Right renal cortex interstitium (tissue), 3 donors: ENCODE measurements around the gene HMMR. TPM values are rescaled to one million over a fixed set of nuclear protein-coding genes. Genes with fewer than 3 reads are reported as not detected.

Experiments used
- DNase-seq, 3 donors: peaks; one replicate each; pipeline ENCODE4 v3.0.0-alpha.2; 2013; ENCODE audit warnings: low read depth in 3 of 3, low spot score in 2 of 3
- polyA plus RNA-seq, 3 donors: library from polyadenylated mRNA; unstranded; fragments of 120-200 nt; gene quantifications; one replicate each; pipeline ENCODE4 v1.2.1, GENCODE V29; 2013; ENCODE audit not compliant: insufficient read length in 3 of 3

Gene HMMR
- polyA plus RNA-seq, 3 donors: 21.5 to 24.7 (median 24.6) TPM

DNA sequence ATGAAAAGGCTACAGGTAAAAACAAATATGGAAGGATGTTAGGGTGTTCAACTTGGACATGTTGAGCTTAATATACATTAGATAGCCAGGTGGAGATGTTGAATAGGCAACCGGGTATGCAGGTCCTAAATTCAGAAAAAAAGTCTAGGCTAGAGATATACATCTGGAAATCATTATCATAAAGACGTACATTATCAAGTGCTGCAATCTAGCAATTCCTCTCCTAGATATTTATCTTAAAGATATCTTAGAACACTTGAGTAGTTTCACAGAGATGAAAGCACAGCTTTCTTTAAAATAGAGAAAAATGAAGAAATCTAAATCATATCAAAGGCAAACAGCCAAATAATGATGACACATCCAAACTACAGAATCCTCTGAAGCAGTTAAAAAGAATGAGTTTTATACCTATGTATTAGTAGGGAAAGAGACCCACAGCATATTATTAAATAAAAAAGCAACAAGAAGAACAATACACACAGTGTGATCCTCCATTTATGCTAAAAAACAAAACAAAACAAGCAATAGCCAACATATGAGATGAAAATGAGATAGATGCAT is 4.3 kb upstream of the HMMR start:
- DNase-seq: no peak

DNA sequence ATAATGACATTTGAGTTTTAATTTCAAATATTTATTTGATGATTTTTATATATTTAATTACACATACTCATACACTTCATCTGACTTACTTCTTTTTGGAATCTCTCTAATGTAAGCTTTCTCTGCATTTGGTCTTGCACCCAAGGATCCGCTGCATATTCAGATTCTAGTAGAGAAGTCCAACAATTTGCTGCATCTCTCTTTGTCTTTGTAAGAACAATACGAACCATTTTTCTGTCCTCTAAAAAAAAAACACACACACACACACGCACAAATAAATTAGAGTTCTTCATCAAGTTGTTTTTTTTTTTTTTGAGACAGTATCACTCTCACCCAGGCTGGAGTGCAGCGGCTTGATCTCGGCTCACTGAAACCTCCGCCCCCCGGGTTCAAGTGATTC is 3.6 kb upstream of the HMMR start:
- DNase-seq: no peak

DNA sequence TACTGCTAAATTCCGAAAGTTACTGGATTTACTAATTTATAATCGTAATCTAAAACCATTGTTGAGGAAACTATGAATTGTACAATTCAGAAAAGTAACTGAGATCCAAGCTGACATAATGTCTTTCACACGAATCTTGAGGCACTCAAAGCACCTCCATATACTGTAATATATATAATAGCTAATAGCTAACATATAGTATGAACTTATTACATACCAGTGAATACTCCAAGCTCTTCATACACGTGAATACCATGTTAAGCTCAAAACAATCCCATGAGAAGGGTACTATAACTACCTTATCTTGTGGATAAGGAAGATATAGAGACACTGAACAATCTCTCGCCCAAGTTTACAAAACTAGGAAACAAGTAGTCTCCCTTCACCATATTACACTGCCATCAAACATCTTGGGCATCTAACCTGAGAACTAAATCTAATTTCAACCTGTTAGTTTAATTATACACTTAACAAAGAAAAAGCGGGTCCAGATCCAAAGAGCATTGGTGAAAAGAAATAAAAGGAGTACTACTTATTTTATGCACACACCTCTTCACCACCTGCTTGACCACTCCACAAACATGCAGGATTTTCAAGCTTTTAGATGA is 1.6 kb upstream of the HMMR start:
- no peak for DNase-seq

DNA sequence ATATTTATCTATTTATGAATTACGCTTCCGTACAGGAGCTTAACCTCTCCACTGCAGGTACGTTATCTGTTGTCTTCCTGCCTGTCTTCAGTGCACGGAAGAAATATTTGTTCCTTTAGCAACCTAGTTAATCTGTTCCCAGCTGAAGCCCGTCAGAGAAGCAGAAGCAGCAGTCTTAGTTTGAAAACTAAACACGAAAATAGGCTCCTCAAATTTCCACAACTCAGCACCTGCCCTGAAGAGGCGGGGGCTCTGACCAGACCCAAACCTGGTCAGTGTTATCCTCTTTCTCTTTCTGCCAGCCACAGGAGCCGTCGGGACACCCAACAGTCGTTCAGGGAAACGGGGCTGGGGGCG is 992 bp upstream of the HMMR start:
- DNase-seq: no peak

DNA sequence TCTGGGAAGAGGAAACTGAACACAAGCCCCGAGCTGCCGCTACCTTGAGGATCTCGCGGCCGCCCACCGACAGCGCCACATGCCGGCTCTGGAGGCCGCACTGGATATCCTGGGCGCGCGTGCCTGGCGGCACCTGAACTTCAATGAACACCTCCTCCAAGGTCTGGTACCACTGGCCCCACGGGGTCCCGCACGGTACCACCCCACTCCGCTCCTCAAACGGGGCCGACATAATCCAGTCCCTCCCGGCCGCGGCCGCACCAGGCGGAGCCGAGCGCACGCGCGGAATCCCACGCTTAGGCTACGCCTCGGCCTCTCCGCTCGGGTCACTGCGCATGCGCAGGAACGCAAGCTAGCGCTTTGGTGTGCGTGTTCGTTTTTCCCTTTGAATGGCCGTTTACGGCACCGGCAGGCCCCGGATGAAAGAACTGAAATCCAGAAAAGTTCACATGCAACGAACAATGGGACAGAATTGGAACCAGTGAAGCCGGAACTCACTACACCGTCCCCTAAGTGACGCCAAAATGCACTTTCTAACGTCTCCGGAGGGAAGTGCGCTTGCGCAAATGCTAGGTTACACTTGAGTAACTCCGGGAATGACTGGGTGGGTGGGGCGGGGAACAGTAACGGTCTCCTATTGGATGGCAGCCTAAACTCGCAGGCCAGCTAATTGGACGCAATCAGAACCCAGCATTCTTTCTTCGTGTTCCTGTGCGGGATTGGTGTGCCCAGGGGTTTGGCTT is 442 bp upstream of the HMMR start, which contains the start of gene NUDCD2:
Gene NUDCD2 (minus strand): TSS at position 284 of the 743 bp plus-strand sequence. CDS start 52 bp downstream, at position 232.
- peak; percentile 96 to 99 (median 97) for DNase-seq

DNA sequence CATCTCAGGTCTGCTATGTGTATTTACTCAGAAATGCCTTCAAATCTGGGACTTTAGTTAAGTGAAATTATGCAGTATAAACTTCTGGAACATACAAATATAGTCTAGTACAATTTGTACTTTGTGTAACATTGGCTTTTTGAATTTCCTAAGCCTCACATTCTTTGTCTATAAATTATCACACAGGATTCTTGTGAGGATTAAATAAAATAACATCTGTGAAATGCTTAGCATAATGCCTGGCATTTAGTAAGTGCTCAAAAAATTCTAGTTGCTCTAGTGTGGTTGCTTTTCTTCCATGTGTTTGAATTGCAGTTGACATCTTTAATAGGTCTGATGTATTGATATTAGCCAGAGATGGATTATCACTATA is 2.6 kb downstream of the HMMR start:
- no peak for DNase-seq

DNA sequence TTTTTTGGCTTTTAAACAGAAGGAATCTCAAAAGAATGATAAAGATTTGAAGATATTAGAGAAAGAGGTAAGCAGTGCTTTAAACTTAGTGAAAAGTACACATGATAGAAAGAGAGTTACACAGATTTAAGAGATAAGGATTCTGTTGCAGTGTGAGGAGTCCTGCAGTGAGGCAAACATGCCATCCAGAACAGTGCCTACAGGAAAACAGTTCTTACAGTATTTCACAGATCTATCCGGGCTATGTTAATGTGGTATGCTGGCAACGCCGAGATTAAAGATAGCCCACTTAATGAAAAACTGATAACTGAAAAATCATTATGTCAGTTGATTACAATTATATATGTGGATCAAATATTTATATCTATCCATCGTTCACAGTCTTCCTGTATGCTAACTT is 7.2 kb downstream of the HMMR start:
- DNase-seq: no peak

DNA sequence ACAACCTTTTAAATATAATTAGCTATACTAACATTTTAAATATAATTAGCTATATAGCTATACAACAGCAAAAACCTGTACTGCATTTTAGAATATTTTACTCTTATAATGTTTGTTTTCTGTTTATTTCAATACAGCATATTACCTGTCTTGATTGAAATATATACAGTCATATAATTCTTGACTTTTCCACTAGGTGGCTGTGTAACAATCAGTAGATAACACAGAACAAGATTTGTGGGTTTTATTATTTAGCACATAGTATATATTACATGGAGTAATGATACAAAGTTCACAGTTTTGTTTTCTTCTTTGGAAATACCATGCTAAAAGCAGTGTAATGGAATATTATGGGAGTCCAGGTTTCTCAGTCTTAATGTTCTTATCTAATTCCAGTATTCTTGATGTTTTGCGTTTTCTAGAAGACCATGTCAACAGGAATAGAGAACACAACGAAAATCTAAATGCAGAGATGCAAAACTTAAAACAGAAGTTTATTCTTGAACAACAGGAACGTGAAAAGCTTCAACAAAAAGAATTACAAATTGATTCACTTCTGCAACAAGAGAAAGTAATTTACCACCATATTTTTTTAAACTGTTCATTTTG is 13.3 kb downstream of the HMMR start:
- no peak for DNase-seq

DNA sequence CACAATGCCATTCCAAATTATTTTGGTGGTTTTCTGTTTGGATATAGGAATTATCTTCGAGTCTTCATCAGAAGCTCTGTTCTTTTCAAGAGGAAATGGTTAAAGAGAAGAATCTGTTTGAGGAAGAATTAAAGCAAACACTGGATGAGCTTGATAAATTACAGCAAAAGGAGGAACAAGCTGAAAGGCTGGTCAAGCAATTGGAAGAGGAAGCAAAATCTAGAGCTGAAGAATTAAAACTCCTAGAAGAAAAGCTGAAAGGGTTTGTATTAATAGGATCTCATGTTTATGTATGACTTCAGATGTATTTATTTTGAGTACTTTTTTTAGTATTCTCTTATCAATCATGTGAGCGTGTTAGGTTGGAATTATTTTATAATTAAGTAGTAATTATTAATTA is 15.0 kb downstream of the HMMR start:
- DNase-seq: no peak

DNA sequence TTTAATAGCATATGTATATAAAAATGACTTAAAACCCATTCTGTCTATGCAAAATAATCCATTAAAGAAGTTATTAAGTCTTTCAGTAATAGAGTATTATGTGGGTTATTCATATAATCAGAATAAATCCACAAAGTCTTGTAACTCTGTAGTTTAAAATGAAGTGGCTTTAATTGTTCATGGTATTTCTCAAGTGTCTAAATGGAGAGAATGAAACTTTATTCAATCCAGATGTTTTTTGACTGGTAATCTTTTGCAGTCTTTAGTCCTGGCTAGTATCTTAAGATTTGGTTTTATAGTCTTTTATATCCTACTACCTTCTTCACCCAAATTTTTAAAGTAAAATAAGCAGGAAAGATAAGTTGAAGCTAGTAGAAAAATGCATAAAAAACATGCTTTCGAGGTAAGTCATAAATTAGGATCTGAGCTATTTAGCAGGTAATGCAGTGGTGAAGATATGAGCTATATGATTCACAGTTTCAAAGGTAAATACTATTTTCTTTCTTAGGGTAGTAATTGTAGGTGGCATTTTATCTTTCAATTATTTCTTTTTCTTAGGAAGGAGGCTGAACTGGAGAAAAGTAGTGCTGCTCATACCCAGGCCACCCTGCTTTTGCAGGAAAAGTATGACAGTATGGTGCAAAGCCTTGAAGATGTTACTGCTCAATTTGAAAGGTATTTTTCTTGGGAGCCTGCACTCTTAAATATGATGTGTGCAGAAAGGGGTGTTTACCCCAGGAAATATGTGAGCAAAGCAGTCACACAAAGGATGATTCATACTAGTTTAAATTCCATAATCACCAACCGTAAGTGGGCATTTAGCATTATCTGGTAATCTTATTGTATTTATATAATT is 17.9 kb downstream of the HMMR start:
- DNase-seq: no peak

DNA sequence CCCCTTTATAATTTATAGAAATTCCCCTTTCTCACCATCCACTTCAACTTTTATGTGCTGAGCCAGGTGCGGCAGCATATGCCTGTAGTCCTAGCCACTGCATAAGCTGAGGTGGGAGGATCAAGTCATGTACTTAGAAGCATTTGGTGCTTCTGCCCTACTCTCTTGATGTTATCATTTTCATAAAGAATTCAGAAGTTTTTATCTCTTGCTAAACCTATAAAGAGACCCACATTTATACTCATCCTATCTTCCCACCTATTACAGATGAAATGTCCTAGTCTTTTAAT is 18.5 kb downstream of the HMMR start:
- no peak for DNase-seq

DNA sequence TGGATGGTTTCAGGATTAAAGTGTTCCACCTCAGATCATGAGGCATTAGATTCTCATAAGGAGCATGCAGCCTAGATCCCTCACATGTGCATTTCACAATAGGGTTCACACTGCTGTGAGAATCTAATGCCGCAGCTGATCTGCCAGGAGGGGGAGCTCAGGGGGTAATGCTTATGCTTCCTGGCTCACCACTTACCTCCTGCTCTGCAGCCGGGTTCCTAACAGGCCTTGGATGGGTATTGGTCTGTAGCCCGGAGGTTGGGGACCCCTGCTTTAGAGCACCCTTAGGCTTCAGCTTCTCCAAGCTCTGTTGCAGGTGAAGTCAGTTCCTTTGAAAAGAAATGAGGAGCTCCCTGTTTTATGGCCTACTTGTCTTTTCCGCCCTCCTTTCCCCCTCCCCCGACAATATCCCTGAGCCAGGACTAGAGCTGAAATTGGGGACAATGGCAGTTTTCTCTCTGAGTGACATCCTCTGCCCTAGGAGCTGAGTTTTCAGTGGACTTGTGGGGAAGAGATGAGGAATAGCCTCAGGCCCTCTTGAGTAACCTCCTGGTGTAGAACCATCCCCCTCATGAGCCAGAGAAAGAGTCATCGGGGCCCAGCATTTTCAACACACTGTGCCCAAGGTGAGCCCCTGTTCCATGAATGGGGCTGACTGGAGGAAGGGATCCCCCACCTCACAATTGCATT is 28.8 kb downstream of the HMMR start:
- no peak for DNase-seq

DNA sequence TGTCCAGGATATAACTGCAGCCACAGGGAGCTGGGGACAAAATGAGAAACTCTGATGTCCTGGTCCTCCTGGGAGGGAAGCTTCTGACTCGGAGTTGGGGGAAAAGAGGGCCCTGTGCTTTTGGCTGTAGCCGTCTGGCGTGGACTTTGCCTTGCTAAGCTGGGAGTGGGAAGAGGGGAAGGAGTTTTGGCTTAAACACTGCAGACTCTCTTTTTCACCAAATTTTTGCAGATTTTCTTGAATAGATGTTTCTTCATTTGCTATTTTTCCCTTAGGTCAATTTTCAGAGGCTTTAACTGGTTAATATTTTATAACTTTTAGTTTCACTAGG is 29.3 kb downstream of the HMMR start:
- no peak for DNase-seq

DNA sequence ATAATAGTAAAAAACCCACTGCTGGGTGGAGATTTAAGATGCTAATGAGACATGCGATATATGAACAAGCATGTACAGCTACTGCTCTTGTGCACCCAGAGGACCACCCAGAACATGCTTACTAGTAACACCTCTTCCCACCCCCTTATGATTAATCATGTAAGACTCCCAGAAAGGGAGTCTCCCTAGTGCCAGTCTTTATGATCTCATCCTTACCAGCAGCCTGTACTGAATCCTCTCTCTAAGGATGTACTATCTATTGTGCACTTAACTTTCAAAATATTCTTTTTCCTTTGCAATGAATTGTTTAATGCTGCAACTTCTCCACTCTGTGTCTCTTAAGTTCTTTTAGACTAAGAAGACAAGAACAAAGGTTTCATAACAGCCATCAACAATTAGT is 35.9 kb downstream of the HMMR start:
- DNase-seq: no peak

DNA sequence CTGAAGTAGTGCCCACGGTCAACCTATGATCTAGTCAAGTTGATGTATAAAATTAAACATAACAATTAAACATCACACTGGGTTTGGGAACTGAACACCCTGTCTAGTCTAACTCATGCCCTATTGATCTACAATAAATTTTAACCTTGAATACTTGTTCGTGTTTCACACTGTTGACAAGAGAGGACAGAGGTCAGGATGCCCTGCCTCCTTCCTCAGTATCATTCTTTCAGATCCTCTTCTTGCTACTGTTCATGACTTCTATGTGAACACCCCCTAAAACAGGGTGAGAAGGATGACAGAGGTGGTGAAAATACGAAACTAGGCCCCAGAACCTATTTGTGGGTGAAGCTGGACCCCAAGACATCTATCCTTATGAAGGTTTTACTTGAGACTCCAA is 36.9 kb downstream of the HMMR start:
- no peak for DNase-seq

DNA sequence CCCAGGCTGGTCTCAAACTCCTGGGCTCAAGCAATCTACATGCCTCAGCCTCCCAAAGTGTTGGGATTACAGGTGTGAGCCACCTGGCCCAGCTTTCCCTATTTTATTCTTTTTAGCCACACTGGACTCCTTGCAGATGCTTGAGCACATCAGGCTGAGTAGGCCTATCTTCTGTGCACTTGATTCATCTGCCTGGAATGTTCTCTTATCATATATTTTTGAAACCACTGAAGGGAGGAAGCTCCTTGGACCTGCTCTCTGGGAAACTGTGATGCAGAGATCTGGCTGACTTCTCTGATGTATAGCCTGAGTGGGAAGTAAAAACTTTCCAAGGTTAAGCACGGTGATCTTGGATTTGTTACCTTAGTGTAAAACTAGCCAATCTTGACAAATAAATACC is 38.5 kb downstream of the HMMR start:
- DNase-seq: no peak

DNA sequence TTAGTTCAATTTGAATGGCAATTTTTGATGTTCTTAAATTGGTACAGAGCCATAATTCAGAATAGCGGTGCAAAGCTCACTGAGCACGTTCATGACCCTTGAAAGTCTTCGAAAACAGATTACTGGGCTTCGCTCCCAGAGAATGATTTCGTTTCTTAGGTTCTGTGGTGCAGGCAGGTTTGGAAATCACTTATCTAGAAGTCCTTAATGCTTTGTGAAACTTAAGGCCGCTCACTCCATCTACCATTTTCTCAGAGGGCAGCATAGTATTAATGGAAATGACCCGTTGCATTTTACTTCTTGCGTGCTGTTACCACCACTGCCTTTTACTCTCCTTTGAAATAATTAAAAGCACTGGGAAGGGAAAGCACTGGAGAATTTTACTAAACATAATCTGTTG is 42.1 kb downstream of the HMMR start:
- DNase-seq: no peak

DNA sequence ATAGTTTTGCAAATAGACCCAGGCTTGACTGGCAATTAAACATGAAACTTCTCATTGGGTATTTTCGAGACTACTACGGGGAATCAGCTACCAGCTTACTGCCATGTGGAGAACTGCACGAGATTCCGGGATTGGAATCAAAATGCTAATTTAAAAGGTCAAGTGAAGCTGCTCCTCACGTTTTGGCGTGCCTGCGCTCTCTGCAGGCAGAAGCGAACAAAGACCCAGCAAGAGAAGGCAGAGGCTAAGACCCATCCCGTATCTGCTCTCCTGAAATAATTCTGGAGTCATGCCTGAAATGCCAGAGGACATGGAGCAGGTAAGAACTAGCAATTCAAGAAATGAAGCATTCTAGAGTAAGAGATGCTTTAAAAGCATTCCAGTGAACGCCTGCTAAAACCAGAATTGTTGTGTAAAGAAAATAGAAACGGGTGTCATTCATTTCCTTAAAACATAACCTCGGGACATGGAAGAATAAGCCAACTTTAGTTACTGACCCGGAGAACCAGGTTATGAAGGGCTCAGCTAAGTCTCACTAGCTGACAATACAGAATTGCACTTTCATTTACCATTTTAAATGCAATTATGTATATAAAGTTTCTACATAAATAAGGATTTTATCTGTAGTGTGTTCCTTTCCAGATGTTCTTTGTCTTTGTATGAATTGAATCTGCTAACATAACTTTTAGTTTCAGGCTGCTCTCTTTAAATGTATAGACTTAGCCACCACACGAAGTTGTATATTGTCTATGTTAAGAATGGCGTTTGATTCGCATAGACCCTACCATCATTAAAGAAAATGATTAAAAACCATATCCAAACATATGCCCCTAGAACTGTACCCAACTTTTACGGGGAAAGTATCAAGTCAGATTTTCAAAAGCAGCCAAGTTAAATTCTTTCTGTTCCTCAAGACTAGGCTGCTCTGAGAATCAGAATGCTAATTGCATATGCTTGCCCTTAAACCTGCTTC is 43.0 kb downstream of the HMMR start:
- DNase-seq: peak in 1 of 3 donors; percentile 76

DNA sequence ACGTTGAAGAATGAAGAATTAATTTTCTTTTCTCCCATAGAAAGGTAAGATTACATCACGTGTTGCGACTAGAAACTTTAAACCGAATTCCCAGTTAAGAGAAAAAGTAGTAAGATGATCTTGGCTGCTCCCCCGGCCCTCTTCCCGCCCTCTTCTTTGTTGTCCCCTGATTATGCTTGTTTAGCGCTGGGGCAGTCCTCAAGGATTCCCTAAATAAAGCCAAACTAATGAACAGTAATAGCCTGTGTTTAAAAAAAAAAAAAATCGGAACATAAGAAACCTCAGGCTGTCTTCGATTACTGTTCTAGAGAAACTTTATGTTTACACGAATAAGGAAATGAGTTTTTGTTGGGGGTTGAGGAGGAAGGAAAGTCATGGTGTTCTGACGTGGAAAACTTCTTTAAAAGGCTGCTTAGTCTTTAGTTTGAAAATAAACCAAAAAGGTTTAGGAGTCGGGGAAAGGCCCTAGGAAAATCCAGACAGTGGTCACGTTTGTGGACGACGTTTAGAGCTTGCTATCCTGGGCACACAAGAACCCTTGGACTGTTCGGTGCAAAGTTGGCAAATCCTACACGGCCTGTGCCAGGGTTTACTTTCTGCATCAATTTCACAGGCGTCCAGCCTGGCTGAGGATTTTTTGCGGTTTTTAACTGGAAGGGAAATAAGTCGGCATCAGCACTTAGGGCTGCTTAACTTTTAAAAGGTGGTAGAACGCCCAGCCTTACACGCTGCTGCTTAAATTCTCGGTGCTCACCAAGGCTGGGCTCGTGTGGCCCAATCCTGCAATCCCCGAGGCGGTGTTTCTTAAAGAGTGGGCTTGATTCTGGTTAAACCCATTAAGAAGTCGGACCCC is 43.9 kb downstream of the HMMR start:
- no peak for DNase-seq
